Dendritic cell treated with granulocyte-macrophage colony-stimulating factor and Interleukin-4, amounts not matched to agents 40 ng/mL and 50 ng/mL, for 4 days (primary cell): ENCODE data around the gene IQCK.

ENCODE experiments used
- H3K27ac Mint-ChIP-seq: one replicate; pipeline ENCODE4 v1.8.0; 2022; ENCODE audit warnings: mild to moderate bottlenecking, mixed read lengths
- H3K27me3 Mint-ChIP-seq: one replicate; pipeline ENCODE4 v1.8.0; 2022; ENCODE audit warnings: mild to moderate bottlenecking, mixed read lengths
- H3K36me3 Mint-ChIP-seq: one replicate; pipeline ENCODE4 v1.8.0; 2022; ENCODE audit warnings: low read depth, mixed read lengths
- H3K4me1 Mint-ChIP-seq: one replicate; pipeline ENCODE4 v1.8.0; 2022; ENCODE audit warnings: low read depth, mixed read lengths
- H3K4me3 Mint-ChIP-seq: one replicate; pipeline ENCODE4 v1.8.0; 2022; ENCODE audit warnings: mild to moderate bottlenecking, moderate library complexity, mixed read lengths
- H3K9me3 Mint-ChIP-seq: one replicate; pipeline ENCODE4 v1.8.0; 2022; ENCODE audit warnings: mixed read lengths
- intact Hi-C: fragments of 100-400 bp; cut with micrococcal nuclease; formaldehyde crosslinking; loops from one replicate; pipeline ENCODE4 v1.15.0; 2022

Gene IQCK

GRCh38 chr16:19843371-19843770 lies 125.3 kb downstream of the IQCK start:
- Mint-ChIP-seq H3K27me3 (no peaks in the 10 kb centered on the region), H3K4me3 (no peak overlapping the region), H3K27ac (no peak overlapping the region), H3K4me1 (no peaks in the 10 kb centered on the region), H3K36me3 (no peaks in the 10 kb centered on the region), H3K9me3 (no peaks in the 10 kb centered on the region)
- intact Hi-C loops: no loop called here

GRCh38 chr16:19844945-19845641 lies 127.0 kb downstream of the IQCK start:
- H3K27ac Mint-ChIP-seq: no peak overlapping the region
- H3K4me1 Mint-ChIP-seq: no peaks in the 10 kb centered on the region
- intact Hi-C loops: no loop called here
- H3K27me3 Mint-ChIP-seq: no peaks in the 10 kb centered on the region
- no peaks in the 10 kb centered on the region for H3K36me3 Mint-ChIP-seq
- no peak overlapping the region for H3K4me3 Mint-ChIP-seq
- H3K9me3 Mint-ChIP-seq: no peaks in the 10 kb centered on the region

DNA sequence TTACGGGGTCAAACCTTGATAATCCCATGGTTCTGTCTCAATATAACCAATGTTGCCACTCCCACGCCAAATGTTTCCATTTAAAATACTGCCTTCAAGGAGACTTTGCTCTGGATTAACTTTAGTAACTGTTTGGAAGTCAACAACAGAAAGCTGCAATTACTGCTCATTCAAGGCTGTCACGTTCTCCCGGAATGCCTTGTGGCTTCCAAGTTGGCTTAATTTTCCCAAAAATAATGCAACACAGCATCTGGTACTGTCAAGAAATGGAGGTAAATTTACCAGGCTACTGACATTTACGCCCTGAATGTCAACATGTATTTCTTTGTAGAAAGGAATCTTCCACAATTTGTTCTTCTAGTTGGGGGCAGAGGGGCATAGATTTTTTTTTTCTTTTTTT lies 128.4 kb downstream of the IQCK start:
- intact Hi-C loops: no loop called here
- Mint-ChIP-seq H3K27ac (no peak overlapping the region), H3K4me3 (no peak overlapping the region), H3K4me1 (no peaks in the 10 kb centered on the region), H3K9me3 (no peaks in the 10 kb centered on the region), H3K27me3 (no peaks in the 10 kb centered on the region), H3K36me3 (no peaks in the 10 kb centered on the region)

DNA sequence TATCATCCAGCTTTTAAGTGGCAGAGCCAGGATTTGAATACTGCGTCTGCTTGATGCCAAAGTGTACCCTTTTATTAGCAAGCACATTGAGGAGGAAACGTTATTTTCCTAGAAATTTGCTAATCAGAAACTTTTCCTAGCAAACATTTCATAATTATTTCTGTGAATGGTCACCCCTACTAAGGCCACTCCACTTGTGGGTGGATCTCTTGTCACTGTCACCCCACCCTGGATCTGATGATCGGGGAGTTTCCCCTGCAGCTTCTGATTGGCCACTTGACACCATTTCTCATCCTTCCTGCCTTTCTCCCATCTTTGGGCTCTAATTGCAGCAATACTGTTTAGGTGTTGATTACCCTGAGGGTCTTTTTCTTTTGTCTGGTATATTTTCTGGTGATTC lies 130.7 kb downstream of the IQCK start:
- intact Hi-C loops: no loop called here
- Mint-ChIP-seq H3K9me3 (no peaks in the 10 kb centered on the region), H3K36me3 (no peaks in the 10 kb centered on the region), H3K27ac (no peak overlapping the region), H3K4me3 (no peak overlapping the region), H3K27me3 (no peaks in the 10 kb centered on the region), H3K4me1 (no peaks in the 10 kb centered on the region)

GRCh38 chr16:19850131-19850817 lies 132.2 kb downstream of the IQCK start:
- Mint-ChIP-seq H3K4me1 (no peaks in the 10 kb centered on the region), H3K9me3 (no peaks in the 10 kb centered on the region), H3K27ac (no peak overlapping the region), H3K4me3 (no peak overlapping the region), H3K36me3 (no peaks in the 10 kb centered on the region), H3K27me3 (no peaks in the 10 kb centered on the region)
- intact Hi-C loops: no loop called here

- no peaks in the 10 kb centered on the region for H3K4me1 Mint-ChIP-seq
- H3K36me3 Mint-ChIP-seq: no peaks in the 10 kb centered on the region
- H3K27me3 Mint-ChIP-seq: no peaks in the 10 kb centered on the region
- intact Hi-C loops: no loop called here
- H3K9me3 Mint-ChIP-seq: no peaks in the 10 kb centered on the region
- no peak overlapping the region for H3K27ac Mint-ChIP-seq
- H3K4me3 Mint-ChIP-seq: no peak overlapping the region
Measured at GRCh38 chr16:19851476-19851875, 133.4 kb downstream of the IQCK start.

GRCh38 chr16:19853132-19853741 lies 135.2 kb downstream of the IQCK start:
- Mint-ChIP-seq H3K27me3 (no peaks in the 10 kb centered on the region), H3K9me3 (no peaks in the 10 kb centered on the region), H3K4me3 (no peak overlapping the region), H3K36me3 (no peaks in the 10 kb centered on the region), H3K4me1 (no peaks in the 10 kb centered on the region), H3K27ac (no peak overlapping the region)
- intact Hi-C loops: no loop called here

GRCh38 chr16:19853742-19854542 lies 135.9 kb downstream of the IQCK start:
- Mint-ChIP-seq H3K27me3 (no peaks in the 10 kb centered on the region), H3K4me1 (no peaks in the 10 kb centered on the region), H3K9me3 (no peaks in the 10 kb centered on the region), H3K4me3 (no peak overlapping the region), H3K36me3 (no peaks in the 10 kb centered on the region), H3K27ac (no peak overlapping the region)
- intact Hi-C loops: no loop called here

DNA sequence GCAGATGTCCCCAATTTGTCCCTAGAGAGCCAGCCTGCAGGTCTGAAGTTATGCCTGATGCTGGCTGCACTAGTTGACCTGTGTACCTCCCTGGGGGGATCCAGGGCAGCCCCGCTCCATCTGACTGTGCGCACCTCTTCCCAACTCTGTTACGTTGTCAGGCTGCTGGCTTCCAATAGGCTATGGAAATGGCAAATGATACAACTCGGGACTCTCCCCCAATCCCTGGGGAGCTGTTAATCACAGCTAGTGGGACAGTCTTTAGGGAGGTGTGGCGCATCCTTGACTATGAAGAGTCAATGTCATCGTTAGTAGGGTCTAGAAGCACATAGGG lies 136.4 kb downstream of the IQCK start:
- Mint-ChIP-seq H3K9me3 (no peaks in the 10 kb centered on the region), H3K27ac (no peak overlapping the region), H3K36me3 (no peaks in the 10 kb centered on the region), H3K4me3 (no peak overlapping the region), H3K4me1 (no peaks in the 10 kb centered on the region), H3K27me3 (no peaks in the 10 kb centered on the region)
- intact Hi-C loops: no loop called here

GRCh38 chr16:19856120-19856519 lies 138.0 kb downstream of the IQCK start:
- H3K36me3 Mint-ChIP-seq: no peaks in the 10 kb centered on the region
- H3K4me3 Mint-ChIP-seq: no peak overlapping the region
- no peaks in the 10 kb centered on the region for H3K27me3 Mint-ChIP-seq
- H3K9me3 Mint-ChIP-seq: no peaks in the 10 kb centered on the region
- H3K27ac Mint-ChIP-seq: no peak overlapping the region
- H3K4me1 Mint-ChIP-seq: no peaks in the 10 kb centered on the region
- intact Hi-C loops: no loop called here

DNA sequence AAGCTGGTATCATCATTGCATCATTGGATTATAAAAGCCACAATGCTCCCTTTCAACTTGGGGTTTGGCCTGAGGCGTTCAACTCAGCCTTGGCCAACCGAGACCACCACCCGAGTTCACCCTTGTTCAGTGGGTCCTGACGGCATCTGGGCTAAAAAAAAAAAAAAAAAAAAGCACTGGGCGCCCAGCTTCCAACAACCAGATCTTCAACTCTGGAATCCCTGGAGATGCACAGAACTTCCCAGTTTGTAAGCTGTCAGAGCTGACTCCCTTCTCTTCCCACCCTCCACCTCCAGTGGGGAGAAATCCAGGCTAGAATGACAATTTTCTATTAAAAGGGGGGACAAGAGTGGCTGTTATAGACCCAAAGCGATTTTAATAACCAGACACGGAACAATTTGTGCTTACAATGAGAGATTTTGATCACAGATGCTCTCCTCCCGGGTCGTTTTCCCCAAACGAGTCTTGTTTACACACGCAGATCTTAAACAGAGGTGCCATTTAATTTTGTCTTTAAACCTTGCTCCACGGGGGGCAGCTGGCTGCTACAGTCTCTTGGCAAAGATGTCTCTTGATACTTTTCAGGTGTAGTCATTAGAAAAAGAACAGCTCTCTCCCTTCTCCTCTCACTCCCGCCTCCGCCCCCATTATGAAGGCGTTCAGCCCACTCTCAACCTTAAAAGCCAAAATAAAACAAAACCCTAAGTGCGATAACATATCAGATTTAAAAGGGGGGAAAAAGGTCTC lies 139.7 kb downstream of the IQCK start:
- Mint-ChIP-seq H3K27me3 (no peaks in the 10 kb centered on the region), H3K27ac (no peak overlapping the region), H3K9me3 (no peaks in the 10 kb centered on the region), H3K4me1 (no peaks in the 10 kb centered on the region), H3K36me3 (no peaks in the 10 kb centered on the region), H3K4me3 (no peak overlapping the region)
- intact Hi-C loops: no loop called here

DNA sequence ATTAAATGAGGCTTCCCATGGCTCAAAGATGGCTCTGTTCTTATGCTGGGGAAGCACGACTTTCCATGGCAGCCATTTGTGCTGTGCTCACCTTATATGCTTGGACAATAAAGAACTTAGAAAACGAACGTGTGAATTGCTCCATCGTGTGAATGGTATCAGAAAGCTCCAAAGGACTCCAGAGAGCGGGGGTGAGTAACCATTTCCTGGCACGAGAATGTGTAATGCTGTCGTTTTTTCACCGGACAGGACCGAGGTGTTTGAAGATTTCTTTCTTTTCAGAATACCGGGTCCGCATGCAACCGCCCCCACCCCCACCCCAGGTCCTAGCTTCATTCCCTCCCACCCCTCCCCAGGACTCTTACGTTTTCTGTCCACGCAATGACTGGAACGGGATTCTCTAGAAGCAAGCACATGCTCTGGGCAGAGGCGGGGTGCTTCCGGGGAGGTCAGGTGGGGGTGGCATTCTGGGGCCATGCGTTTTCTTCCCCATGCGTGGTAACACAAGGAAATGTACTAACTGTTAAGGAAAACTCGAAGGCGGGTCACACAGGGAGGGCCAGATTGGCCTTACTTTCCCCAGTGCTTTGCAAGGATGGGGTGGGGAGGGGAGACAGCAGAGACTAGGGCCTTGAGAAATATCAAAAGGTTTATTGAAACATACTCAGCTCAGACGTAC lies 140.4 kb downstream of the IQCK start:
- no peaks in the 10 kb centered on the region for H3K9me3 Mint-ChIP-seq

GRCh38 chr16:19859166-19859565 lies 141.1 kb downstream of the IQCK start:
- Mint-ChIP-seq H3K27me3 (no peaks in the 10 kb centered on the region), H3K36me3 (no peaks in the 10 kb centered on the region), H3K9me3 (no peaks in the 10 kb centered on the region), H3K27ac (no peak overlapping the region), H3K4me3 (no peak overlapping the region), H3K4me1 (no peaks in the 10 kb centered on the region)
- intact Hi-C loops: no loop called here

More for the DNA sequence above, 140.4 kb downstream of the IQCK start:
- H3K4me3 Mint-ChIP-seq: no peak overlapping the region
- no peak overlapping the region for H3K27ac Mint-ChIP-seq
- intact Hi-C loops: no loop called here
- H3K4me1 Mint-ChIP-seq: no peaks in the 10 kb centered on the region
- no peaks in the 10 kb centered on the region for H3K36me3 Mint-ChIP-seq
- H3K27me3 Mint-ChIP-seq: no peaks in the 10 kb centered on the region
